T-helper 2 cell (primary cell): Measurements from ENCODE around the gene UROD.

ENCODE experiments used
- DNase-seq, 5 experiments: peaks; one replicate each; pipeline versions ENCODE4 v3.0.0 to v3.0.0-alpha.2; 2012 to 2022

UROD gene

GRCh38 chr1:45009296-45009865, 2.7 kb upstream of the UROD start:
- no peak for DNase-seq

GRCh38 chr1:45009956-45010854, 1.8 kb upstream of the UROD start:
- DNase-seq = peak in 2 of 5 experiments; percentile 21 to 55

GRCh38 chr1:45010855-45011811, 921 bp upstream of the UROD start, which contains the start of gene HECTD3:
HECTD3 (minus strand) TSS chr1:45011324; CDS start chr1:45011257, 67 bp downstream.
- DNase-seq = peak; percentile 46 to 81 (median 61)

DNA sequence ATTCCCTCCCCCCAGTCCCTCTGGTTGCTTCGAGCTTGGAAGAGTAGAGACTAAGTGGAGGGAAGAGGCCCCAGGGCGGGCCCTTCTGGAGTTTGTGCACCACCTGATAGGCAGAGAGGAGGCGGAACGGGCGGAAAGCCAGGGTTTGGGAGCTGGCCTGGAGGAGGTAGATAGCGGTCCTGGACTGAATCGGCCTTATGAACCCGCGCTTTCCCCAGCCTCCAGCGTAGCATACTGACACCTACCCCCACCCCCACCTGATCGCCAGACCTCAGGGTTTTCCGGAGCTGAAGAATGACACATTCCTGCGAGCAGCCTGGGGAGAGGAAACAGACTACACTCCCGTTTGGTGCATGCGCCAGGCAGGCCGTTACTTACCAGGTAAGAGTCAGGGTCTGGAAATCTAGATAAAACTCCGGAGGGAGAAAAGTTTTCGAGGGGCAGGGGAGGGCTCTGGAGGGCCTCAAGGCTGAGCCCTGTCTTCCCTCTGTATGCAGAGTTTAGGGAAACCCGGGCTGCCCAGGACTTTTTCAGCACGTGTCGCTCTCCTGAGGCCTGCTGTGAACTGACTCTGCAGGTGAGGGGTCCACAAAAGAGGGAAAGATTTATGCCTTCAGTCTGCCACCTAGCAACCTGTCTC, 705 bp downstream of the UROD start:
- peak in 2 of 5 experiments; percentile 11 to 28 for DNase-seq

- DNase-seq = no peak
These were observed 1.6 kb downstream of the UROD start for GRCh38 chr1:45013551-45014209.

- DNase-seq = peak; percentile 33 to 79 (median 64)
These were observed 2.4 kb downstream of the UROD start for GRCh38 chr1:45014321-45015028.

DNA sequence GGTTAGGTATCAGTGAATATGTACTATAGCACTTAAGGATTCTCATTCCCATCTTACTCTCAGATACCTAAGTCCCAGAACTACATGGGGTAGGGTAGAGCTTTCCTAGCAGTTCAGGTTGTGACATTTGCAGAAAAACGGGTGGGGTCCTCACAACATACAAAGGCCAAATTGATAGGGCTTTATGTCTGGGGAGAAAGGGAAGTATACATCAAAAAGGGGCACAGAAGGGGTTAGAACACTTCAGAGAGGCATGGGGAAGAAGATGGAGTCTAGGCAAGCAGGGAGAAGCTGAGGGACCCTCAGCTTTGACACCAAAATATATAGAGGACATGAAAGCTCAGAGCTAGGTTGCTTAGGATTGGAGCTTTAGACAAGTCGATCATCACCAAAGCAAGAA, 3.6 kb downstream of the UROD start:
- DNase-seq = no peak

- no peak for DNase-seq
These were observed 4.1 kb downstream of the UROD start for GRCh38 chr1:45016090-45016697.

DNA sequence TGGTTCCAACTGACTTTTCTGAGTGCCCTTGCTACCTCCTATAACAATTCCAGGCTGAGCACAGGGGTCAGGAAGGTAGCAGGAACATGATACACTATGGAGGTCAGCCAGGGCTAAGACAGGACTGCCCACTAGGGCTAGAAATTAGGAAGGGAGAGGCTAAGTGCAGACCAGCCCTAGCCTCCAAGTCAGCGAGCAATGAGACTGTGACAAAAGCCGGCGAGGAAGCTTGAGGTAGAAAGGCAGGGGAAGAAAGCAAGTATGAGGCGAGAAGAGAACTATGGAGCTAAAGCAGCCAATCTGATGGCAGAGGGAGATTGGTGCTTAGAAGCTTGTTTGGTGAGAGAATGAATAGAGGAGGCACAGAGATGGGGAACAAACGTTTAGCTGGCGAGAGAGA, 4.7 kb downstream of the UROD start:
- no peak for DNase-seq

DNA sequence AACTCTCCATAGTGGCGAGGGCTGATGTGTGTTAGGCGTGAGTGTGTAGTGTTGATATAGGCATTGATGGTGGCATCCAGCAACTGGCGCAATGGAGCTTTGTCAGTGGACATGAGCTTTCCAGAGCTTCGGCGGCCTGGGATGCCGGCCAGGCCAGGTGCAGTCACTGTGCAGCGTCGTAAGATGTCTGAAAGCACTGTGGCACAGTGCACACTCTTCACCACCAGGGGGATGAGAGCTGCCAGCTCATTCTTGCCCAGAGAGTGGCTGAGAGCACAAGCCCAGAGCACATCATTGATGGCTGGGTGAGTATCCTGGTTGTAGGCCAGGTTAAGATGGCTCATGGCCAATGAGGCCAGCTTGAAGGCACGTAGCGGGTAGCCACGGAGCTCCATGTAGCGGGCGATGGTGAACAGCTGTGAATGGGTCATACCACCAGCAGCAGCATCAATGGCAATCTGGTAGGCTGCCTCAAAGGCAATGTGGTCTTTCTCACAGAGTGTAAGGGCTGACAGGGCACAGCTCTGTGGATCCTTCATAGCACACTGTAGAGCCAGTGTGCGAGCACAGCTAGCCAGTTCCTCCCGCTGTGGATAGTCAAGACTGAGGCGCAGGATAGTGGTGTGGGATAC, 6.7 kb downstream of the UROD start:
- DNase-seq = peak in 3 of 5 experiments; percentile 29 to 75 (median 52)

DNA sequence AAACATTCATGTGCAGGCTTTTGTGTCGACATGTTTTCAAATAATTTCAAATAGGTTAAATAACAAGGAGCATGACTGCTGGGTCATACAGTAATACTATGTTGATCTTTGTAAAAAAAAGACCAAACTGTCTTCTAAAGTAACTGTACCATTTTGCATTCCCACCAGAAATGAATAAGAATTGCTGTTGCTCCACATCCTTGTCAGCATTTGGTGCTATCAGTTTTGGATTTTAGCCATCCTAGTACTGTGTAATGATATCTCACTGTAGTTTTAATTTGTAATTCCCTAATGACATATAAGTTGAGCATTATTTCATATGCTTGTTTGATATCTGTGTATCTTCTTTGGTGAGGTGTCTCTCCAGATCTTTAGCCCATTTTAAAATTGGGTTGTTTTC, 11.6 kb downstream of the UROD start:
- DNase-seq = no peak

DNA sequence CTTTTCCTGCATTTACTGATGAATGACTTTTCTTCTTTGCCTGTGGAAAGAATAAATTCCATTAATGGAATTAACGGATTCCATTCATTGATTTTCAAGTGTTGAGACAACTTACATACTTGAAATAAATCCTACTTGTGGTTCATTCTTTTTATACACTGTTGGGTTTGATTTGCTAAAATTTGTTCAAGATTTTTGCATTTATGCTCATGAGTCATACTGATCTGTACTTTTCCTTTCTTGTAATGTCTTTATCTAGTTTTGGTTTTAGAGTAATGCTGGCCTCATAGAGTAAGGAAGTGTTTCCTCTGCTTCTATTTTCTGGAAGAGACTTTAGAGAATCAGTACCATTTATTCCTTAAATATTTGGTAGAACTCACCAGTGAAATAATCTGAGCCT, 14.4 kb downstream of the UROD start:
- peak in 1 of 5 experiments; percentile 51 for DNase-seq

DNA sequence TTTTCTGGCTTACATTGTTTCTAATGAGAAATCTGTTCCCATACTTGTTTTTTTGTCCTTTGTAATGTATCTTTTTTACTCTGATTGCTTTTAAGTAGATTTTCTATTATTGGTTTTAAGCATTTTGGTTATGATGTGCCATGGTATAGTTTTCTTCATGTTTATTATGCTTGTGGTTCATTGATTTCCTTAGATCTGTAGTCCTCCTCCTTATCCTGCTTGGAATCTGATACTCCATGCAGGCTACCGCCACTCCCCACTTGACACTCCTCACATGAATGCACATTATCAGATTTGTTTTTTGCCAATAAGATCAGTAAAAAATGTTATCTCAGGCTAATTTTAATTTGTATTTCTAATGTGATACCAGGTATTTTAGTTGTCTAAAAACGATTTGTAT, 20.8 kb downstream of the UROD start:
- no peak for DNase-seq

GRCh38 chr1:45033356-45033755, 21.3 kb downstream of the UROD start:
- peak in 1 of 5 experiments; percentile 59 for DNase-seq

DNA sequence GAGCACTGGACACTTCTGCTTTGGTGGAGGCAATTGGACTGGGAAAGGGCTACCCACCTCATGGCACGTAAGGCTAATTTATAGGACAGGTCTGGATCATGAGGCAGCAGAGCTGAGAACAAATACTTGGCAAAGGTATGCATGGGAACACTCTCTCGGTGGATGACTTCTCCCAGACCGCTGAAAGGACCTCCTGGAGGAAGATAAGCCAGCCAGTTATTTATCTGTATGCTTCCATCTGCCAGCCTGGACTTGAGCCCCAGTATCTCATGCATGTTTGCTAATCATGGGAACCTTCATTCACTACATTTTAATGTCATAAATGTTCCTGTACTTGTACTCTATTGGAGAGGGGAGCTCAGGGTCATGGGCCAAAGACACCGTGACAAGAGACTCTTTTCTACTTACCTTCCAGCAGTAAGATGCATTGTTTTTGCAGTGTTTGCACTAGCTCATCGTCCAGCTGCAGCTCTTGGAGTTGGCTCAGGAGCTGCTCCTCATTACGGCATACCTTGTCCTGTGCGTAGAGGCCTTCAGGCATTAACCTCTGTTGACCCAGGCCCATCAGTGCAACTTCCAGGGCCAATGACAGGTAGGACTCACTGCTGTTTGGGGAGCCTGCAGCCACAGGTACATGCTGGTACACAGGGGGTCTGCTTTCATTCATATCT, 23.7 kb downstream of the UROD start:
- no peak for DNase-seq

- peak in 1 of 5 experiments; percentile 51 for DNase-seq
These were observed 25.4 kb downstream of the UROD start for GRCh38 chr1:45037456-45037855.

DNA sequence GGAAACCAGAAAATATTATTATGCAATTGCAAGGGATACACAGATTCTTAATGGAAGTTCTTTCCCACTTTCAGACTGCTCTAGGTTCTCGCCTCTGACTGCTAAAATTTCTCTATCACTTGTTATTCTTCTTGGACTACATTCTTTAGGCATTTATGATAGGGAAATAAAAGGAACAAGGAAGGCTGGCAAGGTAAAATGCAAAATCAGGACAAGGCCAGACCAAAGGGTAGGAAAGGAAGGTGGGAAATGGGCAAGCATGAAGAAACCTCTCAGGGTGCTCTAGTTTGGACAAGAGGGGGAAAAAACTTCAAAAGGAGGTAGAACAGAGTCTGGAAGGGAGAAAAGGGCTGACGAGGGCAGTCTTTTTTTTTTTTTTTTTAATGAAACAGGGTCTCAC, 26.2 kb downstream of the UROD start:
- no peak for DNase-seq

GRCh38 chr1:45038661-45039364, 26.8 kb downstream of the UROD start:
- DNase-seq = no peak

DNA sequence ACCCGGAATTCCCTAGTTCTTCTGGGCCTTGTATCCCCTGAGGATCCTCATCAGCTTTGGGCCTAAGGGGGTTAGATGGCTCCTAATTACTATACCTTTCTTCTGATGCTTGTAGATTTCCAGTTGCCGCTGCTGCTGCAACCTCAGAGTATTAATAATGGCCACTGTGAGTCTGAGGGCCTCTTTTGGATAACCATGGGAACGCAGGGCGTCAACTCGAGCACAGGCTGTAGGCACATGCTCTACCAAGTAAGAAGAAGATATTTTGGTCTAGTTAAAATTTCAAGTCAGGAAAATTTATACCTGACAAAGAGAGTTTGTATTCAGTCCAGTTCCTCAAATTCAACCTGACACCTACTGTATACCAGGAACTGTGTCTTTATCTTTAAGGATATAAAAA, 28.2 kb downstream of the UROD start:
- no peak for DNase-seq
